GM12801 (cell line): ENCODE measurements around the gene RADIL.

Source experiments
- CTCF ChIP-seq: IDR thresholded peaks from one replicate; pipeline ENCODE4 v1.5.1; 2011; ENCODE audit warnings: control low read depth; ENCODE audit not compliant: insufficient read length; ENCODE audit errors: extremely low read depth

Gene RADIL

GRCh38 chr7:4883372-4884144 lies at the start of gene RADIL:
RADIL (minus strand) TSS chr7:4883716; CDS start chr7:4878139, 5,577 bp downstream.
- no peak for TF ChIP-seq CTCF

- no peak for TF ChIP-seq CTCF
These were observed 48.4 kb upstream of the RADIL start for GRCh38 chr7:4931943-4932342.

- no peak for TF ChIP-seq CTCF
These were observed 45.5 kb upstream of the RADIL start for GRCh38 chr7:4929005-4929404.

GRCh38 chr7:4928445-4928844 lies 44.9 kb upstream of the RADIL start:
- no peak for TF ChIP-seq CTCF

- TF ChIP-seq CTCF: no peak
These were observed 36.7 kb upstream of the RADIL start for GRCh38 chr7:4919969-4920766.

GRCh38 chr7:4916113-4916512 lies 32.6 kb upstream of the RADIL start:
- no peak for TF ChIP-seq CTCF

- no peak for TF ChIP-seq CTCF
These were observed 27.8 kb upstream of the RADIL start for GRCh38 chr7:4911111-4911828.
